ENCODE measurements around the gene PBX2.

- peak in 2 of 11 experiments; percentile 11 to 13 for TF ChIP-seq CTCF (IDR thresholded peaks at IDR 0.05 in 8 of 11, conservative IDR thresholded peaks at IDR 0.05 in 3 of 11)
- no peak for TF ChIP-seq POLR2A (IDR thresholded peaks at IDR 0.05)
These were observed 6.9 kb upstream of the PBX2 start for GRCh38 chr6:32196682-32197616.

Measured in spleen (tissue), 7 donors.